Urinary bladder (tissue), 4 donors: ENCODE data around the gene AK8. TPM values are rescaled to one million over a fixed set of nuclear protein-coding genes. Genes with fewer than 3 reads are reported as not detected.
A peak's percentile ranks its signal among the peaks of the same experiment; 100 is the strongest.

Source experiments
- DNase-seq: peaks from one replicate; pipeline ENCODE4 v3.0.0-alpha.2; 2015; ENCODE audit errors: extremely low spot score
- H3K27ac ChIP-seq: one replicate; pipeline ENCODE4 v1.5.1; 2013; ENCODE audit warnings: low read depth, mild to moderate bottlenecking, moderate library complexity
- H3K36me3 ChIP-seq: one replicate; pipeline ENCODE4 v1.6.1; 2013; ENCODE audit warnings: mild to moderate bottlenecking, moderate library complexity; ENCODE audit not compliant: insufficient read depth
- H3K4me1 ChIP-seq: one replicate; pipeline ENCODE4 v1.6.1; 2013; ENCODE audit warnings: mild to moderate bottlenecking, moderate library complexity; ENCODE audit not compliant: insufficient read depth
- H3K4me3 ChIP-seq: one replicate; pipeline ENCODE4 v1.5.1; 2013; ENCODE audit warnings: low read depth, low read length
- WGBS: extraction: QIAGEN DNeasy Blood & Tissue Kit; methylation state at CpG from one replicate; pipeline ENCODE4 v1.1.7; 2013; 5-methylcytosine and 5-hydroxymethylcytosine counted together
- polyA plus RNA-seq: library from polyadenylated mRNA; stranded (reverse); fragments of 200-250 nt; gene quantifications from one replicate; pipeline ENCODE4 v1.2.3, GENCODE V29; 2013
- total RNA-seq: library from RNA; depleted of rRNA; stranded (reverse); fragments of >200 nt; gene quantifications from one replicate; pipeline ENCODE4 v1.2.3, GENCODE V29; 2014
- donor health status: healthy with polysubstance abuse.
- donor health status: healthy.

AK8 gene
- total and polyA plus RNA-seq, 2 donors, result 1.0 to 1.1 TPM

GRCh38 chr9:132880324-132880661 lies 2.2 kb upstream of the AK8 start:
- DNase-seq, result no peak
- no peak overlapping the region for H3K27ac ChIP-seq

DNA sequence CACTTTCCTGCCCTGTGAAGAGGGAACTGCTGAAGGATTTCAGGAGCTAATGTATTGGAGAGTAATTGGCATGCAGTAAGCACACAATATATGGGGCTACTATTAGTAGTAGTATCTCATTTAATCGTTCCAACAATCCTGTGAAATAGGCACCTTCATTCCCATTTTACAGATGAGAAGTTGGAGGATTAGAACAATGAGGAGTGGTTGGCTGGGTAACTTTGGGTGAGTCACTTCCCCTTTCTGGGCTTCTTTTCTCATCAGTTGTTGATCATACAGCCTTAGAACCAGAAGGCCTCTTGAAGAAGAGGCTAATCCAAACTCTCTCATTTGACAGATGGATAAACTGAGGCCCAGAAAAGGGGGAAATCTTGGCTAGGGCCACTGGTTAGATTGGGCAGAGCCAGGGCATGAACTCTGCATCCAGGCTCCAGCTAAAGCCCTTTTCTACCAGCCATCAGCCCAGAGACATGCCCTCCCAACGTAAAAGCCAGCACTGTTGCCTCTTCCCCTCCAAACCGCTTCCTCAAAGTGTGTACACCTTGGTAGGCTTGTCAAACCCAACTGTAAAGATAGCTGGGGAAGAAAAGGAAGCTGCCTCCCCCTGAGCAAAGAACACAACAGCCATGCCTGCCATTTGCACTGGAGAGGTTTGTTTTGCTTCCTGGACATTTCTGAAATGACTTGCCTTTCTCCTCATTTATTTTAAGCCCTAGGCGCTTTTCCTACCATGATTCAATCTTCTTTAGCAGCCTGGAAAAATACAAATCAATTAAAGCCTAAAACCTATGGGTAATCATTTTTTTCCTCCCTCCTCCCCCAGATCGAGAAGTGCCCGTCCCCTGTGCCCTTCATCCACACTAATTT lies 1.6 kb upstream of the AK8 start:
- 87% methylated on average over 6 of the region's 6 CpGs for WGBS
- H3K4me1 ChIP-seq, result no peaks in the 10 kb centered on the region
- no peak overlapping the region for H3K27ac ChIP-seq

More at GRCh38 chr9:132880324-132880661, 2.2 kb upstream of the AK8 start:
- H3K4me1 ChIP-seq, result no peaks in the 10 kb centered on the region
- WGBS, result 85% methylated on average over 7 of the region's 7 CpGs
- no peak overlapping the region for H3K4me3 ChIP-seq
- H3K36me3 ChIP-seq, result no peaks in the 10 kb centered on the region

DNA sequence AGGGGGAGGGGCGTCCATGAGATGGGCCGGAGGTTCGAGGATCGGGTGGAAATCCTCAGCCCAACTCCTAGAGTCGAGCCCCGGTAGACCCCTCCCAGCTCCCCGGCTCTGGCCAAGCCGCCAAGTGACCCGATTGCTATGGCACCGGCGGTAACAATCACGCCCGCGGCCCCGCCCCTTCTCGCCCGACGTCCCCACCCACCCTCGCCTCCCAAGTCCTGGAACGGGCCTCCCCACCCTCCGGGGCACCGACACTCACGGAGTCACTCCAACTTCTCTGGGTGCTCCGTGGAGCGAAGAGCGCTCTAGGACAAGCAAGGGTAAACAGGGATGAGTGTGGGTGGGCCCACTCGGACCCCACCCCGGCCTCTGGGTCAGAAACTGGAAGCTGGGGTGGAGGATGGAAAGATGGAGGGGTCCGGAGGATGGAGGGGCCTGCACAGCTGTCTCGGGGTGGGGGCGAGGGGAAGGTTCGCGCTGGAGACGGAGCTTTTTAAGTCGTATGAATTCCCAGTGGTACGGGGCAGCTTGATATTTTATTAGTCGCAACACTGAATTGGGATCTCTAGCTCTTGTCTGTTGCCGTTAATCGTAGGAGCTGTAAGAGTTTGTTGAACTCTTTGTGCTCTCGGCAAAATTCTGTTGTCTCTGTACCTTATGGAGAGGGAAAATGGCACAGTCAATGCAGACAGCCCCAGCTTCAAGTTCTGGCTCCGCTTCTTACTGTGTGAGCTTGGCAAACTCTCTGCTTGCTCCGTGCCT lies 792 bp upstream of the AK8 start, which contains the start of gene SPACA9:
Gene SPACA9, plus strand, starts transcription at position 204 of the 762 bp plus-strand sequence. CDS start 5,050 bp downstream, outside the sequence.
- Histone ChIP-seq H3K36me3 (no peaks in the 10 kb centered on the region), H3K4me3 (peak within 1 kb of the TSS; percentile 86), H3K4me1 (no peaks in the 10 kb centered on the region), H3K27ac (no peak within 1 kb of the TSS)
- WGBS, result 8% methylated on average over 42 of the region's 42 CpGs
- no peak for DNase-seq

More for the DNA sequence above, 1.6 kb upstream of the AK8 start:
- DNase-seq, result no peak
- H3K36me3 ChIP-seq, result no peaks in the 10 kb centered on the region
- no peak overlapping the region for H3K4me3 ChIP-seq

GRCh38 chr9:132877458-132877823 lies 643 bp downstream of the AK8 start:
- no peak overlapping the region for H3K27ac ChIP-seq
- H3K4me3 ChIP-seq, result peak overlapping the region; percentile 86
- no peaks in the 10 kb centered on the region for H3K4me1 ChIP-seq
- no peaks in the 10 kb centered on the region for H3K36me3 ChIP-seq
- no peak for DNase-seq
- WGBS, result 39% methylated on average over 14 of the region's 14 CpGs

GRCh38 chr9:132876849-132877248 lies 1.2 kb downstream of the AK8 start:
- no peaks in the 10 kb centered on the region for H3K4me1 ChIP-seq
- H3K4me3 ChIP-seq, result no peak overlapping the region
- no peak for DNase-seq
- H3K36me3 ChIP-seq, result no peaks in the 10 kb centered on the region
- 87% methylated on average over 3 of the region's 3 CpGs for WGBS
- H3K27ac ChIP-seq, result no peak overlapping the region

- no peak for DNase-seq
- Histone ChIP-seq H3K36me3 (no peaks in the 10 kb centered on the region), H3K4me1 (no peaks in the 10 kb centered on the region), H3K27ac (no peak overlapping the region), H3K4me3 (no peak overlapping the region)
- 83% methylated on average over 5 of the region's 5 CpGs for WGBS
Observed at GRCh38 chr9:132875159-132875558, 2.9 kb downstream of the AK8 start.

DNA sequence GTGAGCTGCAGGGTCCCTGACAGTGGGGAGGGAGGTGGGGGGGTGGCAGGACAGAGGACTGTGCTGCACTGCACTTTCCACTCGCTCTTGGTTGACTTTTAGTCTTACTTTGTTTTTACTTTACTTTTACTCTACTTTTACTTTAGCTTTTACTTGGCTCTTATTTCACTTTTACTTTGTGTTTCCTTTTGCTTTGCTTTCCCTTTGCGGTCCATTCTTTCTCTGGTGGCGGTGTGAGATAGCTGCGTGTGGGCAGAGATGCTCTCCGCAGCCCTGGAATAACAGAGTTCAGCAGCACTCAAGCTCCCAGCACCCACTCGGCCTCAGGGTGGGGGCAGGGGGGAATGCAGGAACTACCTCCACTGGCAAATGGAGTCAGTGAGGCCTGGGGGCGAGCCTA lies 4.7 kb downstream of the AK8 start:
- no peaks in the 10 kb centered on the region for H3K36me3 ChIP-seq
- no peak overlapping the region for H3K27ac ChIP-seq
- no peak overlapping the region for H3K4me3 ChIP-seq
- H3K4me1 ChIP-seq, result no peaks in the 10 kb centered on the region
- DNase-seq, result no peak
- WGBS, result 77% methylated on average over 7 of the region's 7 CpGs

- DNase-seq, result no peak
Observed at GRCh38 chr9:132869266-132869665, 8.8 kb downstream of the AK8 start.

DNA sequence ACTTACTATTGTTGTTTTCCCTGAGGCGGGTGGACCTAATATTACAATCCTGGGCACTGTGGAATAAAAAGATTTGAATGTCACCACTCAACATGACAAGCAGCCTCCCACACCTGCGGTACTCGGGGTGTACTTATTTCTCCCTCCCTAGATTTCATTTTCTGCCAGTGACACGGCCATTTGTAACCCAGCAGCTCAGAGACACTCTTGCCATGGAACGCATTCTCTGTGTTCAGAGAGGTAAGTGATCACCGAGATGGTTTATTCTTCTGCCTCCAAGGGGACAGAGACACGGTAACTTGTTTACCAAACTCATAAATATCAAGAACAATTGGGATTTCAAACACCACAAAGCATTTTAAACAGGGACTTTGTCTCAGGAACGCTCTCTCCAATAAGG lies 11.2 kb downstream of the AK8 start:
- no peak overlapping the region for H3K27ac ChIP-seq
- DNase-seq, result no peak
- H3K4me1 ChIP-seq, result no peaks in the 10 kb centered on the region
- H3K36me3 ChIP-seq, result no peaks in the 10 kb centered on the region
- no peak overlapping the region for H3K4me3 ChIP-seq
- WGBS, result 84% methylated on average over 8 of the region's 8 CpGs

More at GRCh38 chr9:132869266-132869665, 8.8 kb downstream of the AK8 start:
- no peaks in the 10 kb centered on the region for H3K36me3 ChIP-seq
- no peak overlapping the region for H3K27ac ChIP-seq
- no peak overlapping the region for H3K4me3 ChIP-seq
- WGBS, result 95% methylated on average over 9 of the region's 9 CpGs
- H3K4me1 ChIP-seq, result no peaks in the 10 kb centered on the region

DNA sequence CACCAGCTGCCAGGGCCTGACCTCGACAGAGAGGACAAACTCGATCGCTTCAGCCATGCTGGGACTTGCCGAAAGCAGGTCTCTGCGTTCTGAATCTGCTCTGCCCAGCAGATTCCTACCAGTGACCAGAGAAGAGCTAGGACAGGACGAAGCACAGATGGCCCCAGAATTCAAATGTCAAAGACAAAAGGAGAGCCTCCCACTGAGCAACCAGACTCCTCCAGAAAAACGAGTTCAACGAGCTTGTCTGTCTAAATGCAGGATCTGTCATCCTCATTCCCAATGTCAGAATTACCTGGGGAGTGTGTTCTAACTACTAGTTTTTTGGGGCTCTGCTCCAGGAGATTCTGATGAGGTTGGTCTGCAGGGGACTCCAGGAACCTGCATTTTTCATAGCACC lies 13.4 kb downstream of the AK8 start:
- DNase-seq, result no peak
- 67% methylated on average over 8 of the region's 8 CpGs for WGBS
- H3K36me3 ChIP-seq, result no peaks in the 10 kb centered on the region
- no peak overlapping the region for H3K27ac ChIP-seq
- H3K4me3 ChIP-seq, result no peak overlapping the region
- H3K4me1 ChIP-seq, result no peaks in the 10 kb centered on the region

- WGBS, result 85% methylated on average over 2 of the region's 2 CpGs
- Histone ChIP-seq H3K4me1 (no peaks in the 10 kb centered on the region), H3K27ac (no peak overlapping the region), H3K36me3 (no peaks in the 10 kb centered on the region), H3K4me3 (no peak overlapping the region)
- DNase-seq, result no peak
Observed at GRCh38 chr9:132864277-132864676, 13.8 kb downstream of the AK8 start.

DNA sequence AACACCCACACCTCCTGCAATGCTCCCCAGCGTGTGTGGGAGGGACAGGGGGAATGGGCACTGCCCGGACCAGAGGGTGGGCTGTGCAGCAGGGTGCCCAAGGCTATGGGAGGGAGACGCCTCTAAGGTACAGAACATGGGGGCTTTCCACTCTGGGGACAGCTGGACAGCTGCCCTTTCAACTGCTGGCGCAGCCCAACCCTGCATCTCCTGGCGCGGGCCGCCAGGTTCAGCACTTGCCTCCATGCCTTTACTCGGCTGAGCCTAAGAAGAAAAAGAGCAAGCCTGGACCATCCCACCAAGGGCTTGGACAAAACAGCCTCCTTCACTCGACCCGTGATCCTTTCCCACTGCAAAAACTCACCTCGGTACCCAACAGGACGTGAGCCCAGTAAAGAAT lies 15.0 kb downstream of the AK8 start:
- 91% methylated on average over 12 of the region's 12 CpGs for WGBS
- Histone ChIP-seq H3K4me3 (no peak overlapping the region), H3K27ac (no peak overlapping the region)

GRCh38 chr9:132862533-132862932 lies 15.6 kb downstream of the AK8 start:
- H3K4me3 ChIP-seq, result no peak overlapping the region
- WGBS, result 70% methylated on average over 6 of the region's 6 CpGs
- H3K4me1 ChIP-seq, result no peaks in the 10 kb centered on the region
- H3K36me3 ChIP-seq, result no peaks in the 10 kb centered on the region
- H3K27ac ChIP-seq, result no peak overlapping the region
- DNase-seq, result no peak

More for the DNA sequence above, 15.0 kb downstream of the AK8 start:
- H3K36me3 ChIP-seq, result no peaks in the 10 kb centered on the region
- no peaks in the 10 kb centered on the region for H3K4me1 ChIP-seq
- DNase-seq, result no peak

- DNase-seq, result no peak
- no peaks in the 10 kb centered on the region for H3K4me1 ChIP-seq
Observed at GRCh38 chr9:132861666-132862065, 16.4 kb downstream of the AK8 start.

More at GRCh38 chr9:132861666-132862065, 16.4 kb downstream of the AK8 start:
- H3K36me3 ChIP-seq, result no peaks in the 10 kb centered on the region
- H3K27ac ChIP-seq, result no peak overlapping the region
- WGBS, result 95% methylated on average over 3 of the region's 3 CpGs
- no peak overlapping the region for H3K4me3 ChIP-seq
